Measurements from ENCODE around the gene MRPS6.

MRPS6 gene

DNA sequence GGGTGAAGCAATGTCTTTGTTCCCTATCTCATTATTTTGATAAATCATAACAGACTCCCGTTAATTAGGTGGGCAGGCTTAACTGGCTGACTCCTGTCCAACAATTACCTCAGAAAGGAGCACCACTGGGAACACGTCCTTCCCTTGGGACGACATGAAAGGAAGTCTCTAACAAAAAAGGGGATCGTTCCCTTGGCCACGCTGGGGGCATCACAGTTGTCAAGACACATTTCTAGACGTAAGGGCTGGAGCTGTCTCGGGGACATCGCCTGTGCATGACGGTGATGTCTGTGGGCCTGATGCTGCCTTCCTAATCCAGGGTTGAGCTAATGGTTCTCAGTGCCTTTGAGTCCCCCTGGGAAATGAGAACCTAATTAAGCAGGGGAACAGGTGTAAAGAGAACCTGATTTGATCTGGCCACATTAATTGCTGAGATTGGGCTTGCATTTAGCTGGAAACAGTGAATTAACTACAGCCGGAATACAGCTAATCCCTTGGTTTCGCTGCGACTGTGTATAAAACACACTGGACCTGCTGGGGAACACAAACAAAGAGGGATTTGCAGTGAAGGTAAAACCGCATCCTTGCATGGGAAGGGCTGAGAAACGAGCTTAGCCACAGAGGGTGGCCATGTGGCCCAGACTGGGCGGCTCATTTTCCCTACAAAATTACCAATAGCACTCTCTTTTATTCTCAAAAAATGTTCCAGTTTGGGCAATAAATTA is 111.8 kb downstream of the MRPS6 start:
- no peak overlapping the region for H3K27ac Mint-ChIP-seq
- H3K36me3 Mint-ChIP-seq: no peaks in the 10 kb centered on the region
- H3K9me3 Mint-ChIP-seq: no peaks in the 10 kb centered on the region
- DNase-seq (ENCODE audit: low spot score in 2 of 2): peak in 1 of 2 donors; percentile 38
- no peaks in the 10 kb centered on the region for H3K4me1 Mint-ChIP-seq
- H3K4me3 Mint-ChIP-seq: no peak overlapping the region
- ATAC-seq: no peak

DNA sequence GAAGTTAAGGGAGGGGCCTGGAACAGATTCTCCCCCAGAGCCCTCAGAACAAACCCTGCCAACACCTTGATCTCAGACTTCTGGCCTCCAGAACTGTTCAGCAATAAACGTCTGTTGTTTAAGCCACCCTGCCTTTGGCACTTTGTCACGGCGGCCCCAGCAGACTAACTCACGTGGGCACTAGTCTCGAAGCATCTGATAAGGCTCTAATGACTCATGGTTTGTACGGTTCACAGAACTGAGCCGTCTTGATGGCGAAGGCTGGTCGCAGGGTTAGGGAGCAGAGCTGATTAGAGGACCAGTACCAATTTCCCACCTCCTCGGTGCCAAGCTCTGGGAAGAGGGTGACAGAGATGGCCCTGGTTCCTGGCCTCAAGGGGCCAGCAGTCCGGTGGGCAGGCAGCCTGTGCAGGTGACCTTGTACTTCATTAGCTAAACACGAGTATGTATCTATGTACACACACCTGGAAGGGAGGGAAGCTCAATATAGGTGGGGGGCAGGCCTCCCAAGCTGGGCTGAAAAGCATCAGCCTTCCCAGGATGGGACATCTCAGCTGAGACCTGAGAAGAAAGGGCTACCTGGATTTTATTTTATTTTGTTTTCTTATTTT is 112.8 kb downstream of the MRPS6 start:
- DNase-seq (ENCODE audit: low spot score in 2 of 2) (no peak), ATAC-seq (no peak)
- peaks cover 10% of the 10 kb centered on the region for H3K4me1 Mint-ChIP-seq
- H3K9me3 Mint-ChIP-seq: no peaks in the 10 kb centered on the region
- H3K4me3 Mint-ChIP-seq: no peak overlapping the region
- no peaks in the 10 kb centered on the region for H3K36me3 Mint-ChIP-seq
- no peak overlapping the region for H3K27ac Mint-ChIP-seq

DNA sequence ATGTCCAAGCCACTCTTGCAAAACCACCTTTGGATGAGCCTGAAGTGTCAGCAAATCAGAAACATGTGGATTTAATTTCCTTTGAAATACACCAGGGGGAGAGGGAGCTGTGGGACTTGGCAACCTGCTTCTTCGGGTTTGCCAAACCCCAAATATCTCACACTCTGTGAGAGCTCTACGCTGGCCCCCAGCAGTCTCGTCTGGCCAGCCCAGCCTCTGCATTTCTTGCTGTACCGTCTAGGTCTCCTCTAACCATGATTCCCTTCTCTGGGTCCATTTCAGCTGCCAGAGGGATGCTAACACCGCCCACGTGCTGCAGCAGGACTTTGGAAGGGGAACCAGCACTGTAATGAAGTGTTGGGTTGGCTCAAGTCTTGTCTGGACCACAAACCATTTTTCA is 114.6 kb downstream of the MRPS6 start:
- no peak overlapping the region for H3K4me3 Mint-ChIP-seq
- ATAC-seq (no peak), DNase-seq (ENCODE audit: low spot score in 2 of 2) (no peak)
- H3K4me1 Mint-ChIP-seq: peaks cover 20% of the 10 kb centered on the region
- H3K9me3 Mint-ChIP-seq: no peaks in the 10 kb centered on the region
- no peaks in the 10 kb centered on the region for H3K36me3 Mint-ChIP-seq
- no peak overlapping the region for H3K27ac Mint-ChIP-seq

DNA sequence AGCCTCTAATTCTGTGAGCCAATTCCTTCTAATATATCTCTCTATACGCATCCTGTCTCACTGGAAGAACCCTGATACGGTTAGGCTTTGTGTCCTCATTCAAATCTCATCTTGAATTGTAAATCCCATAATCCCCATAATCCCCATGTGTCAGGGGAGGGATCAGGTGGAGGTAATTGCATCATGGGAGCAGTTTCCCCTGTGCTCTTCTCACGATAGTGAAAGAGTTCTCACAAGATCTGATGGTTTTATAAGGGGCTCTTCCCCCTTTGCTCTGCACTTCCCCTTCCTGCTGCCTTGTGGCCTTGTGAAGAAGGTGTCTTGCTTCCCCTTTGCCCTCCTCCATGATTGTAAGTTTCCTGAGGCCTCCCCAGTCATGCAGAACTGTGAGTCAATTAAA is 116.1 kb downstream of the MRPS6 start:
- Mint-ChIP-seq H3K4me1 (peaks cover 22% of the 10 kb centered on the region), H3K36me3 (no peaks in the 10 kb centered on the region), H3K4me3 (no peak overlapping the region), H3K9me3 (peaks cover 3% of the 10 kb centered on the region), H3K27ac (no peak overlapping the region)
- no peak for DNase-seq (ENCODE audit: low spot score in 2 of 2)
- ATAC-seq: no peak

DNA sequence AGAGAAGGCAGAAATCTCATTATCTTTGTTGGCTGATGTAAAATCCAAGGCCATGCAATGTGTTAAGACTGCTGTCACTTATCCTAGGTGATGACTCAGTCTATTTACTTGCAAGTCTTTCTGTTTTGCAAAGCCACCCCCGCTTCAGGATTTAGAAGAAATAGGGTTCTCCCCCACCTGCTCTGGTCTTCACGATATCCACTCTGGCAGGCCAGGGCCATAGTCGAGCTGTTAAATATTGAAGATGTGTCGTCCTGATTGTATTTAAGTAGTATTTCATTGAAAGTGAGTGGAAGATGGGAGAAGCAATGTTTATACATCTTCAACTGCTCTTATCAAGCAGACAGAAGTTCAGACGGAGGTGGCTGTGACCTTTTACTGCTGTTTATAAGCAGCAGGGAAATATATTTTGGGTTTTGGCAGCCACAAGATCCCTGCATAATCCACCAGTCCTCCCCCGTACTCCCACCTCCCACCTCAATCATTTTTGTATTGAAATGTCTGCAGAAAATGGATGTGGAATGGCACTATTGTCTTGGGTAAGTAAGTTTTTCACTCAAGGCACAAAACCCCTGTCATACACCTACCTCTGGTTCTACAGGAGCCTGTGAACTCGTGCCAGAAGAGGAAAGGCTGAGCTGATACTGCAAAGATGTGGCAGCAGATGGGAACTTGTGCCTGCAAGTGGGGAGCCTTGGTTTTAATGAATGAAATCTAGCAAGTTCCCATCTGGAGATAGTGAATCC is 117.4 kb downstream of the MRPS6 start:
- ATAC-seq: no peak
- H3K27ac Mint-ChIP-seq: no peak overlapping the region
- H3K4me3 Mint-ChIP-seq: no peak overlapping the region

DNA sequence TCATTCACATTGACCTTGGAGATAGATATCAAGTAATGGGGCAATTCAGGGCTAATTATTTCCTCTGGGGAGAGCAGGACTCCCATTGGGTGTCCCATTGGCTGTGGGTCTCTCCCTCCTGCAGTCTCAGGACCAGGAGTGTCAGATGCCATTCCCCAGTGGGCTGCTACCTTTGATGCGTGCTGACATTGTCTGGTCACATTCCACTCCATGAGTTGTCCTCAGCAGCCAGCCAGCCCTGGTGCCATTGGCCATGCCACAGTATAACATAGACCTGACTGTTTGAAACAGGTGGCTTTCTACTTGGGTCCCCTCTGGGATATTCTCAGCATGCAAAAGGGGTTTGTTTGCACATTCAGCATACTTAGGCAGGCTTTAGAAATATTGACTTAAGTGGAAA is 118.5 kb downstream of the MRPS6 start:
- H3K4me1 Mint-ChIP-seq: peaks cover 22% of the 10 kb centered on the region
- no peak overlapping the region for H3K27ac Mint-ChIP-seq
- peaks cover 3% of the 10 kb centered on the region for H3K9me3 Mint-ChIP-seq
- ATAC-seq (no peak), DNase-seq (ENCODE audit: low spot score in 2 of 2) (no peak)
- no peaks in the 10 kb centered on the region for H3K36me3 Mint-ChIP-seq
- H3K4me3 Mint-ChIP-seq: no peak overlapping the region

More for the DNA sequence above, 117.4 kb downstream of the MRPS6 start:
- H3K9me3 Mint-ChIP-seq: peaks cover 3% of the 10 kb centered on the region
- no peak for DNase-seq (ENCODE audit: low spot score in 2 of 2)
- no peaks in the 10 kb centered on the region for H3K36me3 Mint-ChIP-seq
- peaks cover 22% of the 10 kb centered on the region for H3K4me1 Mint-ChIP-seq
